ENCODE results near the gene GALNT12.

DNA sequence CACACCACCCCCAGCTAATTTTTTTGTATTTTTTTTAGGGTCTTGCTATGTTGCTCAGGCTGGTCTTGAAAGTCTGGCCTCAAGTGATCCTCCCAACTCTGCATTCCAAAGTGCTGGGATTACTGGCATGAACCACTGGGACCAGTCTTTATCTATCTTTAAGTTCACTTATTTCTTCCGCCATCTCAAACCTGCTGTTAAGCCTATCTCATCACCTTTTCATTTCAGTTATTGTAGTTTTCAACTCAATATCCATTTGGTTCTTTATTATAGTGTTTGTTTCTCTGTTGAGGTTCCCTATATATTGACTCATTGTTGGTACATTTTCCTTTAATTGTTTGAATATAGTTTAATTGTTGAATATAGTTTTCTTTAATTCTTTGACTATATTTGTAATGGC is 48.1 kb downstream of the GALNT12 start:
- TF ChIP-seq POLR2AphosphoS5 (IDR thresholded peaks at IDR 0.05; ENCODE audit: borderline replicate concordance, low read depth, low read length) (no peak), EZH2 (IDR thresholded peaks at IDR 0.05) (no peak)

Data from SK-N-MC (cell line).